ENCODE results near the gene PHYHD1.
"Not testable (repeated sequence)": the region's sequence is repeated elsewhere in the genome, so short reads cannot be mapped to it uniquely, and the experiment has no call there.

Gene PHYHD1

GRCh38 chr9:128933731-128934130 lies 12.9 kb downstream of the PHYHD1 start:
- DNase-seq (ENCODE audit: low read depth) = no peak
- no peak overlapping the region for H3K4me3 ChIP-seq (ENCODE audit: low read depth, low read length)
- no peak for TF ChIP-seq CTCF (conservative IDR thresholded peaks at IDR 0.05; ENCODE audit: low read depth, low read length)

GRCh38 chr9:128936171-128936865 lies 15.5 kb downstream of the PHYHD1 start:
- TF ChIP-seq CTCF (conservative IDR thresholded peaks at IDR 0.05; ENCODE audit: low read depth, low read length) = no peak
- no peak for DNase-seq (ENCODE audit: low read depth)
- no peak overlapping the region for H3K4me3 ChIP-seq (ENCODE audit: low read depth, low read length)

GRCh38 chr9:128937310-128938165 lies 16.8 kb downstream of the PHYHD1 start:
- TF ChIP-seq CTCF (conservative IDR thresholded peaks at IDR 0.05; ENCODE audit: low read depth, low read length) = no peak
- H3K4me3 ChIP-seq (ENCODE audit: low read depth, low read length) = no peak overlapping the region
- no peak for DNase-seq (ENCODE audit: low read depth)

GRCh38 chr9:128940271-128940921 lies 19.6 kb downstream of the PHYHD1 start:
- TF ChIP-seq CTCF (conservative IDR thresholded peaks at IDR 0.05; ENCODE audit: low read depth, low read length) = no peak
- no peak for DNase-seq (ENCODE audit: low read depth)
- H3K4me3 ChIP-seq (ENCODE audit: low read depth, low read length) = no peak overlapping the region

- no peak for DNase-seq (ENCODE audit: low read depth)
- H3K4me3 ChIP-seq (ENCODE audit: low read depth, low read length) = no peak overlapping the region
- no peak for TF ChIP-seq CTCF (conservative IDR thresholded peaks at IDR 0.05; ENCODE audit: low read depth, low read length)
These were observed 20.4 kb downstream of the PHYHD1 start for GRCh38 chr9:128940946-128941755.

DNA sequence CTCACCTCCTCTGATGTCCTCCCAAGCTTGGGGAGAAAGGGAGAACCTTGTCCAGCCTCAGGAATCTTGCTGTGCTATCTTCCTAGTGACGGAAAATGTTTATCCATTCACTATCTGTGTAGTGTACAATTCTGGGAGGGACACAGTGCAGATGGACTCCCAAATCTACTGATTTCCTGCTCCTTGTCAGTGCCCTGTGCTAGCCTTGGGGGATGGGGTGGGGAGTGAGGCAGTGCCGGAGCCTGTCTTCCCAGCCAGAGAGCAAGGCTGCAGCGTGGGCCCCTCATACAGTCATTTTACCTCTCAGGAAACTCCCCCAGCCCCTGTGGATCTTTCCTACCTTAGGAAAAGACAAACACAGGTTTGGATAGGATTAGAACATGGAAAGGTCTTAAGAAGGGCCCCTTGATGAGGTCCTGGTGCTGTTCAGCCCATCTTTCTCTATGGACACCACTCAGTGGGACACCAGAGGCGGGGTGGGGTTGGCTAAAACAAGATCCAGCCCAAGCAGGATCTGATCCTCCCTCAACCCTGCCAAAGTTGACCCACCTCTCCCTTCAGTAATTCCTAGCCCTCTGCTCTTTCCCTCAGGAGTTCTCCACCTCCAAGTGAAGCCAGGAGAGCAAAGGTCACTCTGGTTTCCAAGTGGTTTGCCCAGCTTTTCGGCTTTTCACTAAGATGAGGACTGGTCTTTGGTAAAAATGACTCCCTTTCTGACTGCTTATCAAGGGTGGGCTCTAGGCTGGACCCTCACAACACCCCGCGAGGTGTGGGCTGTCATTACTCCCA lies 23.2 kb downstream of the PHYHD1 start:
- no peak overlapping the region for H3K4me3 ChIP-seq (ENCODE audit: low read depth, low read length)
- no peak for DNase-seq (ENCODE audit: low read depth)
- no peak for TF ChIP-seq CTCF (conservative IDR thresholded peaks at IDR 0.05; ENCODE audit: low read depth, low read length)

DNA sequence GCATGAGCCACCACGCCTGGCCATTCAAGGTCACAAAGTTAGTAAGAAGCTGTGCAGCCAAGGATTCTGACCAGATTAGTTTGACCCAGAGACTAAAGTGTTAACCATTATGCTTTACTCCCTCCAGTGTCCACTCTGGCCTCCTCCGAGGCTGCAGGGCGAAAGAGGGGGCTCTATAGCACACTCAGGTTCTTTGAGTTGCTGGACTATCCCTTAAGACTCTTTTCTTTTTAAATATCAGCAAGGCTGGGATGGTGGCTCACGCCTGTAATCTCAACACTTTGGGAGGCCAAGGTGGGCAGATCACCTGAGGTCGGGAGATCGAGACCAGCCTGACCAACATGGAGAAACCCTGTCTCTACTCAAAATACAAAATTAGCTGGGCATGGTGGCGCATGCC lies 24.2 kb downstream of the PHYHD1 start:
- not testable (repeated sequence) for H3K4me3 ChIP-seq (ENCODE audit: low read depth, low read length); DNase-seq (ENCODE audit: low read depth)
